Sigmoid colon (tissue), 7 donors: ENCODE results near the gene ZBTB21. TPM values are rescaled to one million over a fixed set of nuclear protein-coding genes. Genes with fewer than 3 reads are reported as not detected.

Experiments used
- DNase-seq: peaks from one replicate; pipeline ENCODE4 v3.0.0-alpha.2; 2019
- H3K27ac ChIP-seq, 4 donors: fragments of 200-600 bp; sonication (generic); one replicate each; pipeline ENCODE4 v1.5.1; 2016 to 2019; ENCODE audit warnings: mild to moderate bottlenecking in 1 of 4
- H3K27me3 ChIP-seq, 3 donors: fragments of 200-600 bp; sonication (generic); one replicate each; pipeline ENCODE4 v1.5.1; 2019; ENCODE audit warnings: mild to moderate bottlenecking in 1 of 3
- H3K36me3 ChIP-seq, 4 donors: fragments of 200-600 bp; sonication (generic); one replicate each; pipeline ENCODE4 v1.5.1; 2016 to 2019
- H3K4me1 ChIP-seq, 4 donors: fragments of 200-600 bp; sonication (generic); one replicate each; pipeline ENCODE4 v1.5.1; 2017 to 2019
- H3K4me3 ChIP-seq, 4 donors: fragments of 200-600 bp; sonication (generic); one replicate each; pipeline ENCODE4 v1.5.1; 2017 to 2019; ENCODE audit warnings: mild to moderate bottlenecking in 2 of 4, moderate library complexity in 1 of 4
- H3K9me3 ChIP-seq, 4 donors: fragments of 200-600 bp in 3 of 4; sonication (generic) in 3 of 4; one replicate each; pipeline versions ENCODE4 v1.5.1 to v1.6.1; 2013 to 2019
- CTCF ChIP-seq, 4 experiments: fragments of 450-650 bp in 3 of 4; fragments of 200-600 bp in 1 of 4; IDR thresholded peaks; one replicate each; pipeline ENCODE4 v1.5.1; 2016 to 2019; ENCODE audit warnings: antibody characterized with exemption in 4 of 4, mild to moderate bottlenecking in 3 of 4, moderate library complexity in 2 of 4
- EP300 ChIP-seq, 4 donors: sonication (generic); formaldehyde crosslinking; IDR thresholded peaks; one replicate each; pipeline ENCODE4 v1.6.1; 2017; ENCODE audit warnings: antibody characterized with exemption in 4 of 4
- POLR2A ChIP-seq, 2 donors: fragments of 450-650 bp; IDR thresholded peaks; one replicate each; pipeline ENCODE4 v1.6.1; 2016; ENCODE audit warnings: antibody characterized with exemption in 2 of 2, mild to moderate bottlenecking in 2 of 2, moderate library complexity in 2 of 2
- POLR2AphosphoS5 ChIP-seq, 4 donors: sonication (generic); formaldehyde crosslinking; IDR thresholded peaks; one replicate each; pipeline ENCODE4 v1.6.1; 2017; ENCODE audit warnings: antibody characterized with exemption in 4 of 4
- WGBS, 2 donors: extraction: QIAGEN DNeasy Blood & Tissue Kit; methylation state at CpG; one replicate each; pipeline ENCODE4 v1.1.7; 2013; 5-methylcytosine and 5-hydroxymethylcytosine counted together
- intact Hi-C: fragments of 100-400 bp; cut with DNase I; formaldehyde crosslinking; loops from one replicate; pipeline ENCODE4 v1.15.1; 2023
- polyA plus RNA-seq, 3 donors: library from polyadenylated mRNA; stranded (reverse); fragments of 200-250 nt; gene quantifications; one replicate each; pipeline ENCODE4 v1.2.3, GENCODE V29; 2013
- total RNA-seq, 4 donors: library from RNA; depleted of rRNA; stranded (reverse); fragments of >200 nt; gene quantifications; one replicate each; pipeline ENCODE4 v1.1.0, GENCODE V29; 2016
- donor health status: healthy with polysubstance abuse.
- donor health status: Bipolar disorder and iron deficiency.
- donor health status: healthy.

The ZBTB21 gene
- total and polyA plus RNA-seq, 7 donors, result 1.8 to 14.7 (median 6.9) TPM

DNA sequence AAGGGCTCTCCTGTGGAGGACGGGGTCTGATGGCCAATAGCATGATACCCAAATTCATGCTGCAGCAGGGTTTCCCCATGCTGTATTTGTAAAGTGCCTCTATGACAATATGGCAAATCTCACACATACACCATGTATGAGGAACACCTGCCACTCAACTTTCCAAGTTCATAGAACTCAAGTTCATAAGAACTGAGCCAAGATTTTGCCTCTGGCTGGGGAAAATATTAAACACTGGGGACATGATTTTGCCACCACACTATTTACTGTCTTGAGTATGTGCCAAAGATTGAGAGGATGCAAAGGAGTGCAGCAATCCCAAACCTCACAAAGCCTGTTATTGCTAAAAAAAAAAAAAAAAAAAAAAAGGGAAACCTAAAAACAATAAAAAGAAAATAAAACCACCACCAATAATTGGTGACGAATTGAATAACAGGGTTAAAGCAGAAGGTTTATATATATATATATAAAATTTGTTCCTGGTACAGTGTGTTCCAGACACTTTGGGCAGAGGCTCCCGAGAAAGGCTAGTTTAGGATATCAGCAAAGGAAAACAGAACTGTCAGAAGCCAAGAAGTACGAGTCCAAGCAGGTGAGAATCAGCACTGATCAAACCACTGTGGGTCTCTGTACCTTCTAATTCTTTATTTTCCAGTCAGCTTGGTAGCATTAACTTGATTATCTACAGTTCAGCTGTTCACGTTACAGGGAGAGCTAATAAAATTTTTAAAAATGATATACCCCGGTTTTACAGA is 24.3 kb downstream of the ZBTB21 start:
- Histone ChIP-seq H3K36me3 (peaks cover 0 to 5% (median 0%) of the 10 kb centered on the region in 4 donors), H3K4me3 (no peak overlapping the region), H3K4me1 (no peaks in the 10 kb centered on the region), H3K9me3 (no peaks in the 10 kb centered on the region), H3K27ac (no peak overlapping the region), H3K27me3 (no peaks in the 10 kb centered on the region)
- WGBS, 2 donors, result 90 to 94% methylated on average over 6 of the region's 6 CpGs
- intact Hi-C loops, result no loop called here
- TF ChIP-seq CTCF (IDR thresholded peaks at IDR 0.05), result no peak
- TF ChIP-seq POLR2A (IDR thresholded peaks at IDR 0.05), result no peak
- TF ChIP-seq EP300 (IDR thresholded peaks at IDR 0.05), result no peak
- no peak for TF ChIP-seq POLR2AphosphoS5 (IDR thresholded peaks at IDR 0.05)
- DNase-seq, result no peak

DNA sequence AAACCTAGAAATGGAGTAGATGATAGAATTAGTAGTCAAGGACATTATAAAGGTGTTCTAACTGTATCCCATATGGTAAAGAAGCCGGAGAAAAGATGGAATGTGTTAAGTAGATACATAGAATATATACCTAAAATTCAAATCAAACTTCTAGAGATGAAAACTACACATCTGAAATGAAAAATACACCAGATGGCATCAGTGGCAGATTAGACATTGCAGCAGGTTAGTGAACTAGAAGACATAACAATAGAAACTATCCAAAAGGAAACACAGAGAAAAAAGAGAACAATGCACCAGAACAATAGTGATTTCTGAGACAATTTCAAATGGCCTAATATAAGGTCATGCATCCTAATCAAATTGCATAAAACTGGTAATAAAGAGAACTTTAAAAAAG is 26.9 kb downstream of the ZBTB21 start:
- TF ChIP-seq EP300 (IDR thresholded peaks at IDR 0.05) (no peak), CTCF (IDR thresholded peaks at IDR 0.05) (no peak), POLR2AphosphoS5 (IDR thresholded peaks at IDR 0.05) (no peak), POLR2A (IDR thresholded peaks at IDR 0.05) (no peak)
- Histone ChIP-seq H3K27me3 (no peaks in the 10 kb centered on the region), H3K4me3 (no peak overlapping the region), H3K27ac (no peak overlapping the region), H3K4me1 (no peaks in the 10 kb centered on the region), H3K36me3 (no peaks in the 10 kb centered on the region), H3K9me3 (peaks cover 0 to 4% (median 0%) of the 10 kb centered on the region in 4 donors)
- no peak for DNase-seq
- intact Hi-C loops, result no loop called here
- 98 to 100% methylated on average over 1 of the region's 1 CpG for whole genome bisulfite sequencing, 2 donors

DNA sequence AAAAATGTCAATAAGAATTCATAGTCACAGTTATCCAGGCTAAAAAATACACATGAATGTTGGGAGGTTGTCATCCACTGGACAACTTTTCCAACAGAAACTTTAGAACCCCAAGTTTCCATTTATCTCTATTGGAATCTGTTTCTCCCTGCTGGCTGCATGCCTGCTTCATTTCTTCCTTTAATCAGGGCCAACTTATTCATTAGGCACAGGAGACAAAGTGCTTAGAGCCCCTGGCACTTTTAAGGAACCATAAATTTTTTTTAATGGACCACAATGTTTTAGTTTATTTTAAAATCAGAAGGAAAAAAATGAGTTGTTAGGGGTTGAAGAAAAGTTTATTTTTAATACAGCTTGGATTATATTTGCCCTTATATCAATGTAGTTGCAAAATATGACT is 29.6 kb downstream of the ZBTB21 start:
- Histone ChIP-seq H3K9me3 (peaks cover 0 to 4% (median 0%) of the 10 kb centered on the region in 4 donors), H3K27me3 (no peaks in the 10 kb centered on the region), H3K36me3 (no peaks in the 10 kb centered on the region), H3K4me3 (no peak overlapping the region), H3K27ac (no peak overlapping the region), H3K4me1 (no peaks in the 10 kb centered on the region)
- intact Hi-C loops, result no loop called here
- TF ChIP-seq POLR2A (IDR thresholded peaks at IDR 0.05) (no peak), EP300 (IDR thresholded peaks at IDR 0.05) (no peak), POLR2AphosphoS5 (IDR thresholded peaks at IDR 0.05) (no peak), CTCF (IDR thresholded peaks at IDR 0.05) (no peak)
- no peak for DNase-seq

GRCh38 chr21:41979751-41980369 is 30.3 kb downstream of the ZBTB21 start:
- Histone ChIP-seq H3K4me1 (no peaks in the 10 kb centered on the region), H3K4me3 (no peak overlapping the region), H3K9me3 (peaks cover 0 to 4% (median 0%) of the 10 kb centered on the region in 4 donors), H3K27me3 (no peaks in the 10 kb centered on the region), H3K27ac (no peak overlapping the region), H3K36me3 (no peaks in the 10 kb centered on the region)
- no peak for DNase-seq
- intact Hi-C loops, result no loop called here
- no peak for TF ChIP-seq CTCF (IDR thresholded peaks at IDR 0.05)
- TF ChIP-seq POLR2A (IDR thresholded peaks at IDR 0.05), result no peak
- no peak for TF ChIP-seq POLR2AphosphoS5 (IDR thresholded peaks at IDR 0.05)
- no peak for TF ChIP-seq EP300 (IDR thresholded peaks at IDR 0.05)
- 85 to 87% methylated on average over 7 of the region's 7 CpGs for WGBS, 2 donors
